H9 (cell line): ENCODE results near the gene LRRTM1. TPM values are rescaled to one million over a fixed set of nuclear protein-coding genes. Genes with fewer than 3 reads are reported as not detected.

Source experiments
- DNase-seq: peaks from one replicate; pipeline ENCODE4 v3.0.0-alpha.2; 2017
- H2AFZ ChIP-seq: one replicate; pipeline ENCODE4 v1.6.1; 2013; ENCODE audit warnings: mild to moderate bottlenecking, low read length, control low read depth, moderate library complexity
- H2AK5ac ChIP-seq: 2 replicates; pipeline ENCODE4 v1.6.1; 2013; ENCODE audit warnings: low read length, control low read depth, mixed read lengths; ENCODE audit not compliant: insufficient read length
- H2BK120ac ChIP-seq: one replicate; pipeline ENCODE4 v1.6.1; 2013; ENCODE audit warnings: low read depth, mild to moderate bottlenecking, low read length, control low read depth, inconsistent platforms; ENCODE audit not compliant: poor library complexity, severe bottlenecking
- H2BK12ac ChIP-seq: 2 replicates; pipeline ENCODE4 v1.6.1; 2013; ENCODE audit warnings: low read length, control low read depth, mixed read lengths, low read depth; ENCODE audit not compliant: insufficient read length
- H2BK15ac ChIP-seq: 2 replicates; pipeline ENCODE4 v1.6.1; 2013; ENCODE audit warnings: low read depth, low read length, control low read depth
- H2BK20ac ChIP-seq: one replicate; pipeline ENCODE4 v1.6.1; 2013; ENCODE audit warnings: low read depth, mild to moderate bottlenecking, low read length, control low read depth, inconsistent platforms; ENCODE audit not compliant: poor library complexity, severe bottlenecking
- H2BK5ac ChIP-seq: 2 replicates; pipeline ENCODE4 v1.6.1; 2013; ENCODE audit warnings: low read length, control low read depth, mixed read lengths; ENCODE audit not compliant: insufficient read length
- H3K14ac ChIP-seq: 2 replicates; pipeline ENCODE4 v1.6.1; 2013; ENCODE audit warnings: low read length, control low read depth; ENCODE audit not compliant: insufficient read depth
- H3K18ac ChIP-seq: 2 replicates; pipeline ENCODE4 v1.6.1; 2013; ENCODE audit warnings: low read depth, mild to moderate bottlenecking, mixed read lengths, low read length, control low read depth; ENCODE audit not compliant: insufficient read length
- H3K23ac ChIP-seq: 2 replicates; pipeline ENCODE4 v1.6.1; 2013; ENCODE audit warnings: low read length, control low read depth, mixed read lengths, low read depth; ENCODE audit not compliant: insufficient read length
- H3K23me2 ChIP-seq: 2 replicates; pipeline ENCODE4 v1.6.1; 2013; ENCODE audit warnings: low read depth, mild to moderate bottlenecking, mixed read lengths, low read length, control low read depth; ENCODE audit not compliant: insufficient read length, poor library complexity, severe bottlenecking
- H3K27ac ChIP-seq: 2 replicates; pipeline ENCODE4 v1.5.1; 2013; ENCODE audit warnings: low read length, control low read depth, mixed read lengths, low read depth; ENCODE audit not compliant: insufficient read length
- H3K27me3 ChIP-seq: 2 replicates; pipeline ENCODE4 v1.6.1; 2013; ENCODE audit warnings: low read length, control low read depth, inconsistent platforms; ENCODE audit not compliant: insufficient read depth
- H3K4ac ChIP-seq: 2 replicates; pipeline ENCODE4 v1.6.1; 2013; ENCODE audit warnings: low read depth, mild to moderate bottlenecking, control low read depth, inconsistent platforms, low read length, moderate library complexity
- H3K4me1 ChIP-seq: 2 replicates; pipeline ENCODE4 v1.6.1; 2013; ENCODE audit warnings: low read length, control low read depth, inconsistent platforms; ENCODE audit not compliant: insufficient read depth
- H3K4me2 ChIP-seq: 2 replicates; pipeline ENCODE4 v1.6.1; 2013; ENCODE audit warnings: low read length, control low read depth, mixed read lengths; ENCODE audit not compliant: insufficient read length, insufficient read depth
- H3K56ac ChIP-seq: 2 replicates; pipeline ENCODE4 v1.6.1; 2013; ENCODE audit warnings: low read depth, mild to moderate bottlenecking, mixed read lengths, low read length, control low read depth; ENCODE audit not compliant: insufficient read length
- H3K79me1 ChIP-seq: 2 replicates; pipeline ENCODE4 v1.6.1; 2013; ENCODE audit warnings: low read depth, mild to moderate bottlenecking, moderate library complexity, low read length, control low read depth, inconsistent platforms; ENCODE audit not compliant: insufficient read depth, poor library complexity, severe bottlenecking
- H3K79me2 ChIP-seq: 2 replicates; pipeline ENCODE4 v1.6.1; 2013; ENCODE audit warnings: low read length, control low read depth, inconsistent platforms; ENCODE audit not compliant: insufficient read depth
- H3K9ac ChIP-seq: 2 replicates; pipeline ENCODE4 v1.6.1; 2013; ENCODE audit warnings: low read length, control low read depth, mixed read lengths; ENCODE audit not compliant: insufficient read length; ENCODE audit errors: extremely low read depth
- H3K9me3 ChIP-seq: one replicate; pipeline ENCODE4 v1.6.1; 2013; ENCODE audit warnings: low read depth, low read length, inconsistent platforms; ENCODE audit not compliant: control insufficient read depth
- H3T11ph ChIP-seq: one replicate; pipeline ENCODE4 v1.6.1; 2013; ENCODE audit warnings: mild to moderate bottlenecking, low read length, control low read depth, inconsistent platforms
- H4K20me1 ChIP-seq: one replicate; pipeline ENCODE4 v1.6.1; 2013; ENCODE audit not compliant: control insufficient read depth, insufficient read length, insufficient read depth
- H4K5ac ChIP-seq: 2 replicates; pipeline ENCODE4 v1.6.1; 2013; ENCODE audit warnings: low read depth, mild to moderate bottlenecking, mixed read lengths, low read length, control low read depth; ENCODE audit not compliant: insufficient read length
- H4K8ac ChIP-seq: replicated peaks from 2 replicates; pipeline ENCODE4 v1.6.1; 2013; ENCODE audit warnings: low read length, control low read depth, mixed read lengths, low read depth; ENCODE audit not compliant: insufficient read length
- H4K91ac ChIP-seq: 2 replicates; pipeline ENCODE4 v1.6.1; 2013; ENCODE audit warnings: low read depth, mild to moderate bottlenecking, moderate library complexity, mixed read lengths, low read length, control low read depth; ENCODE audit not compliant: insufficient read length
- H3K27ac Mint-ChIP-seq, 3 experiments: 2 replicates in 2 of 3; 3 replicates in 1 of 3; pipeline ENCODE4 v1.8.0; 2020 to 2021; ENCODE audit warnings: mixed read lengths in 3 of 3, mild to moderate bottlenecking in 1 of 3, moderate library complexity in 1 of 3
- H3K27me3 Mint-ChIP-seq: 2 replicates; pipeline ENCODE4 v1.8.0; 2021; ENCODE audit warnings: low read depth, mild to moderate bottlenecking, moderate library complexity, mixed read lengths
- H3K36me3 Mint-ChIP-seq, 3 experiments: 2 replicates in 2 of 3; 3 replicates in 1 of 3; pipeline ENCODE4 v1.8.0; 2020 to 2021; ENCODE audit warnings: low read depth in 3 of 3, mixed read lengths in 3 of 3; ENCODE audit not compliant: insufficient read depth in 1 of 3
- H3K4me1 Mint-ChIP-seq, 2 experiments: 2 replicates each; pipeline ENCODE4 v1.8.0; 2020; ENCODE audit warnings: mixed read lengths in 2 of 2
- H3K4me3 Mint-ChIP-seq, 2 experiments: 2 replicates in 1 of 2; 3 replicates in 1 of 2; pipeline ENCODE4 v1.8.0; 2020 to 2021; ENCODE audit warnings: mild to moderate bottlenecking in 2 of 2, mixed read lengths in 2 of 2, moderate library complexity in 1 of 2
- H3K9me3 Mint-ChIP-seq, 2 experiments: 2 replicates in 1 of 2; 3 replicates in 1 of 2; pipeline ENCODE4 v1.8.0; 2020; ENCODE audit warnings: mild to moderate bottlenecking in 2 of 2, mixed read lengths in 2 of 2, moderate library complexity in 1 of 2
- CTCF ChIP-seq: fragments of 200-600 bp; sonication (generic); conservative IDR thresholded peaks from 3 replicates; pipeline ENCODE4 v1.8.0; 2021; ENCODE audit warnings: antibody characterized with exemption, mild to moderate bottlenecking
- WGBS: extraction: QIAGEN DNeasy Blood & Tissue Kit; methylation state at CpG from one replicate; pipeline ENCODE4 v1.1.7; 2013; ENCODE audit warnings: missing lambda C conversion rate, low lambda C conversion rate, mixed read lengths; ENCODE audit not compliant: insufficient read length; ENCODE audit errors: extremely low coverage; 5-methylcytosine and 5-hydroxymethylcytosine counted together
- total RNA-seq: library from RNA; stranded (reverse); gene quantifications from 2 replicates; pipeline ENCODE4 v1.2.1, GENCODE V29; 2021

Gene LRRTM1
- total RNA-seq, 1 experiment from 2014 or later, result 1.2 TPM

GRCh38 chr2:80252294-80252986 lies 52.1 kb downstream of the LRRTM1 start:
- Histone ChIP-seq H4K5ac (no peak overlapping the region), H3K79me1 (no peaks in the 10 kb centered on the region), H4K20me1 (no peaks in the 10 kb centered on the region), H2BK12ac (no peak overlapping the region), H3T11ph (no peak overlapping the region), H3K18ac (no peak overlapping the region), H2AK5ac (no peak overlapping the region), H3K4ac (no peak overlapping the region), H2BK20ac (no peak overlapping the region), H3K14ac (no peak overlapping the region), H3K23ac (no peak overlapping the region), H3K27ac (no peak overlapping the region), H2BK15ac (no peak overlapping the region), H3K9ac (no peak overlapping the region), H2AFZ (no peak overlapping the region), H3K4me1 (no peaks in the 10 kb centered on the region), H2BK120ac (no peak overlapping the region), H4K8ac (no peak overlapping the region), H3K23me2 (no peaks in the 10 kb centered on the region), H4K91ac (no peak overlapping the region), H3K56ac (no peak overlapping the region), H2BK5ac (no peak overlapping the region), H3K9me3 (no peaks in the 10 kb centered on the region), H3K27me3 (no peaks in the 10 kb centered on the region), H3K79me2 (no peaks in the 10 kb centered on the region), H3K4me2 (no peak overlapping the region)
- H3K36me3 Mint-ChIP-seq, result peaks cover 0 to 1% (median 0%) of the 10 kb centered on the region in 3 experiments; a peak in 1 of 7 replicates
- H3K27ac Mint-ChIP-seq, result no peak overlapping the region
- H3K4me1 Mint-ChIP-seq, result peaks cover 12% of the 10 kb centered on the region in 2 experiments
- H3K9me3 Mint-ChIP-seq, result no peaks in the 10 kb centered on the region; a peak in 1 of 5 replicates
- H3K4me3 Mint-ChIP-seq, result no peak overlapping the region
- no peak for TF ChIP-seq CTCF
- no peak for DNase-seq
- no peaks in the 10 kb centered on the region; the same call in 1 of the 2 replicates for H3K27me3 Mint-ChIP-seq
- 100% methylated on average over 1 of the region's 7 CpGs for WGBS
